HG03045 (cell line): ENCODE results near the gene SRPX.
A peak's percentile ranks its signal among the peaks of the same experiment; 100 is the strongest.

ENCODE experiments used
- ATAC-seq: cut with Tn5 transposase; IDR thresholded peaks from one replicate; pipeline ENCODE4 v1.9.1; 2021; ENCODE audit warnings: mild to moderate bottlenecking, moderate library complexity; ENCODE audit not compliant: unreplicated experiment

Gene SRPX

GRCh38 chrX:38142610-38143009, 78.1 kb downstream of the SRPX start:
- no peak for ATAC-seq

- ATAC-seq: no peak
Measured at GRCh38 chrX:38138900-38139299, 81.8 kb downstream of the SRPX start.

- ATAC-seq: no peak
Measured at GRCh38 chrX:38138157-38138891, 82.3 kb downstream of the SRPX start.

GRCh38 chrX:38129366-38129765, 91.3 kb downstream of the SRPX start:
- ATAC-seq: no peak

- ATAC-seq: no peak
Measured at GRCh38 chrX:38127961-38128360, 92.7 kb downstream of the SRPX start.

- no peak for ATAC-seq
Measured at GRCh38 chrX:38126179-38126578, 94.5 kb downstream of the SRPX start.

- ATAC-seq: no peak
Measured at GRCh38 chrX:38124000-38124399, 96.7 kb downstream of the SRPX start.

- ATAC-seq: no peak
Measured at GRCh38 chrX:38117485-38117884, 103.2 kb downstream of the SRPX start.

GRCh38 chrX:38116706-38117105, 104.0 kb downstream of the SRPX start:
- ATAC-seq: no peak

GRCh38 chrX:38112566-38112965, 108.1 kb downstream of the SRPX start:
- no peak for ATAC-seq

GRCh38 chrX:38111196-38111595, 109.5 kb downstream of the SRPX start:
- no peak for ATAC-seq

- no peak for ATAC-seq
Measured at GRCh38 chrX:38110231-38110630, 110.4 kb downstream of the SRPX start.

- no peak for ATAC-seq
Measured at GRCh38 chrX:38109042-38109898, 111.4 kb downstream of the SRPX start.

- ATAC-seq: no peak
Measured at GRCh38 chrX:38108364-38108763, 112.3 kb downstream of the SRPX start.

GRCh38 chrX:38106991-38107655, 113.5 kb downstream of the SRPX start:
- ATAC-seq: no peak

- ATAC-seq: no peak
Measured at GRCh38 chrX:38105216-38105725, 115.4 kb downstream of the SRPX start.

GRCh38 chrX:38103857-38104812, 116.5 kb downstream of the SRPX start:
- ATAC-seq: peak; percentile 80

- no peak for ATAC-seq
Measured at GRCh38 chrX:38102875-38103274, 117.8 kb downstream of the SRPX start.

GRCh38 chrX:38102240-38102639, 118.4 kb downstream of the SRPX start:
- no peak for ATAC-seq

- no peak for ATAC-seq
Measured at GRCh38 chrX:38099688-38100087, 121.0 kb downstream of the SRPX start.
